Esophagus muscularis mucosa (tissue), 4 donors: Measurements from ENCODE around the gene SORBS1. TPM values are rescaled to one million over a fixed set of nuclear protein-coding genes. Genes with fewer than 3 reads are reported as not detected.

ENCODE experiments used
- DNase-seq: peaks from one replicate; pipeline ENCODE4 v3.0.0-alpha.2; 2017; ENCODE audit errors: extremely low spot score
- H3K27ac ChIP-seq, 4 donors: fragments of 200-600 bp; sonication (generic); replicated peaks in 1 of 4; 1 replicate in 3 of 4; 2 replicates in 1 of 4; pipeline ENCODE4 v1.5.1; 2016 to 2019; ENCODE audit warnings: mild to moderate bottlenecking in 1 of 4
- H3K27me3 ChIP-seq, 4 donors: fragments of 200-600 bp; sonication (generic); one replicate each; pipeline versions ENCODE4 v1.5.1 to v1.6.0; 2016 to 2019
- H3K36me3 ChIP-seq, 4 donors: fragments of 200-600 bp; sonication (generic); one replicate each; pipeline ENCODE4 v1.5.1; 2016 to 2019
- H3K4me1 ChIP-seq, 4 donors: fragments of 200-600 bp; sonication (generic); one replicate each; pipeline ENCODE4 v1.5.1; 2016 to 2019
- H3K4me3 ChIP-seq, 4 donors: fragments of 200-600 bp; sonication (generic); 1 replicate in 2 of 4; 2 replicates in 2 of 4; pipeline ENCODE4 v1.5.1; 2016 to 2019; ENCODE audit warnings: mild to moderate bottlenecking in 4 of 4, moderate library complexity in 1 of 4
- H3K9me3 ChIP-seq, 4 donors: fragments of 200-600 bp; sonication (generic); 1 replicate in 3 of 4; 2 replicates in 1 of 4; pipeline ENCODE4 v1.5.1; 2016 to 2019
- EP300 ChIP-seq: sonication (generic); formaldehyde crosslinking; IDR thresholded peaks from one replicate; pipeline ENCODE4 v1.6.1; 2017; ENCODE audit warnings: antibody characterized with exemption
- POLR2A ChIP-seq: fragments of 450-650 bp; IDR thresholded peaks from one replicate; pipeline ENCODE4 v1.6.1; 2017; ENCODE audit warnings: antibody characterized with exemption, moderate library complexity, mild to moderate bottlenecking, low read depth
- POLR2AphosphoS5 ChIP-seq, 2 donors: sonication (generic); formaldehyde crosslinking; IDR thresholded peaks; one replicate each; pipeline ENCODE4 v1.6.1; 2017; ENCODE audit warnings: antibody characterized with exemption in 2 of 2
- WGBS: methylation state at CpG from one replicate; pipeline ENCODE4 v1.1.5; 2018; 5-methylcytosine and 5-hydroxymethylcytosine counted together
- intact Hi-C: fragments of 100-400 bp; cut with DNase I; formaldehyde crosslinking; loops from one replicate; pipeline ENCODE4 v1.15.1; 2023
- total RNA-seq, 4 donors: library from RNA; depleted of rRNA; stranded (reverse); fragments of >200 nt; gene quantifications; one replicate each; pipeline versions ENCODE4 v1.1.0 to v1.2.1, GENCODE V29; 2016
- TF ChIP-seq, protein P1 (sequence below), 3 experiments: fragments of 200-600 bp in 2 of 3; fragments of 450-650 bp in 1 of 3; sonication (generic) in 2 of 3; IDR thresholded peaks; one replicate each; pipeline ENCODE4 v1.5.1; 2017 to 2019; ENCODE audit warnings: antibody characterized with exemption in 3 of 3, mild to moderate bottlenecking in 2 of 3, moderate library complexity in 1 of 3

SORBS1 gene
- total RNA-seq, 4 donors from 2014 or later, result 1,569 to 2,231 (median 1,854) TPM

DNA sequence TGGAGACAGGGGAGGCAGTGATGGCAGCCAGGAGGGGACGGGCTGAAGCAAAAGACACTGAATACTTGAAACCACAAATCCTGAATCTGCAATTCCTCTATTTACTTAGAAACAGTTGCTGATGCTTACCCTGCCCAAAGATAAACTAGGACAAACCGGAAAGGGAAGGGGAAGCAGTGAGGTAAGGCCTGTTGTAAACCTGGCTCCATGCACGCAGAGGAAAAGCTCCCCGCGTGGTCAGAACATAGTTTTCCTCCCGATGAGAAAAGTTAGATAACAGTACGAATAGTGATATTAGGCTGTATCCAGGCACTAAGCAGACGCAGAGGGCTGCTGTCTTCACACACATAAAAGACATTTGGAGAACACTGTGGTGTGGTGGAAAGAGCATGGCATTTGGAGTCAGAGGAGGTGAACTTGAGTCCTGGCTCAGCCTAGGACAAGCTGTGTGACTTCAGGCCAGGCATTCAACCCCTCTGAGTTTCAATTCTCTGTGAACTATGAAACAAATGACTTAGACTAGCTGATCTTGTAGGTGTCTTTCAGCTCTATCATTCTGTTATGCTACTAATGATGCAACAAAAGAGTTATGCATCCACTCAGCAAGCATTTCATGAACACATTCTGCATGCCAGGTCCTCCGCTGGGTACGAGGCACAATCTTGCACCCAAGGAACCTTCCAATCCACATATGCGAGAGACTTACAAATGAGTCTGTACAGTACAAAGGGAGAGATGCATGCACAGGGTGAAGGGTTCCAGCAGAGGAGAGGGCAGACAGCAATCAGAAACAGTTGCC, 80.9 kb downstream of the SORBS1 start:
- Histone ChIP-seq H3K9me3 (no peaks in the 10 kb centered on the region), H3K4me1 (peaks cover 84 to 100% (median 85%) of the 10 kb centered on the region in 4 donors), H3K27ac (peak overlapping the region; percentile 85 to 97 (median 94)), H3K27me3 (no peaks in the 10 kb centered on the region), H3K4me3 (peak overlapping the region in 3 of 4 donors; percentile 2 to 15 (median 13)), H3K36me3 (peaks cover 0 to 11% (median 2%) of the 10 kb centered on the region in 4 donors)
- 43% methylated on average over 11 of the region's 11 CpGs for WGBS
- TF ChIP-seq POLR2A (no peak), POLR2AphosphoS5 (IDR thresholded peaks at IDR 0.05) (peak; percentile 74)
- TF ChIP-seq, protein P1, sequence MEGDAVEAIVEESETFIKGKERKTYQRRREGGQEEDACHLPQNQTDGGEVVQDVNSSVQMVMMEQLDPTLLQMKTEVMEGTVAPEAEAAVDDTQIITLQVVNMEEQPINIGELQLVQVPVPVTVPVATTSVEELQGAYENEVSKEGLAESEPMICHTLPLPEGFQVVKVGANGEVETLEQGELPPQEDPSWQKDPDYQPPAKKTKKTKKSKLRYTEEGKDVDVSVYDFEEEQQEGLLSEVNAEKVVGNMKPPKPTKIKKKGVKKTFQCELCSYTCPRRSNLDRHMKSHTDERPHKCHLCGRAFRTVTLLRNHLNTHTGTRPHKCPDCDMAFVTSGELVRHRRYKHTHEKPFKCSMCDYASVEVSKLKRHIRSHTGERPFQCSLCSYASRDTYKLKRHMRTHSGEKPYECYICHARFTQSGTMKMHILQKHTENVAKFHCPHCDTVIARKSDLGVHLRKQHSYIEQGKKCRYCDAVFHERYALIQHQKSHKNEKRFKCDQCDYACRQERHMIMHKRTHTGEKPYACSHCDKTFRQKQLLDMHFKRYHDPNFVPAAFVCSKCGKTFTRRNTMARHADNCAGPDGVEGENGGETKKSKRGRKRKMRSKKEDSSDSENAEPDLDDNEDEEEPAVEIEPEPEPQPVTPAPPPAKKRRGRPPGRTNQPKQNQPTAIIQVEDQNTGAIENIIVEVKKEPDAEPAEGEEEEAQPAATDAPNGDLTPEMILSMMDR (IDR thresholded peaks at IDR 0.05), result no peak
- intact Hi-C loops, result no loop called here
- DNase-seq, result no peak

DNA sequence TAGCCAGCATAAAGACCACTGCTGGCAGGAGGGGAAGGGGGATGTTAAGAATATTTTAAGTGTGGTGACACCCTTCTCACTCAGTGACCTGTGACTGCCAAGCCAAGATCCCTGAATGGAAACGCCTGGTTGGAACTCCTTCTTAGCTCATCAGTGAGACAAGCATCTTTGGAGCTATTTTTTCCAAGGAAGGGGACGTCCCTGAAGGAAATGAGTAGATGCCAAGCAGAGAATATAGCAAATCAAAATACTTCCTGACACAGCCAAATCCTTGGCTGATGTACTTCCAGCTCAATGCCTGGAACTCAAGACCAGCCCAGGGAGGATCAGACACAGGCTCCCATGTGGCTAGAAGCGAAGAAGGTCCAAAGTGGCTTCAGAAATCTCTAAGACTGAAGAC, 82.2 kb downstream of the SORBS1 start:
- peaks cover 0 to 2% (median 0%) of the 10 kb centered on the region in 4 donors for H3K36me3 ChIP-seq
- peak overlapping the region; percentile 85 to 97 (median 94) for H3K27ac ChIP-seq
- 29% methylated on average over 3 of the region's 3 CpGs for WGBS
- intact Hi-C loops, result loop anchor here (10.0 kb wide), 1 partner anchor 56 kb away; no protein-coding TSS in a partner anchor
- H3K27me3 ChIP-seq, result no peaks in the 10 kb centered on the region
- no peak for DNase-seq
- peak overlapping the region in 1 of 4 donors; percentile 7 for H3K4me3 ChIP-seq
- TF ChIP-seq EP300 (peak; percentile 86), POLR2AphosphoS5 (IDR thresholded peaks at IDR 0.05) (peak; percentile 60 to 74), POLR2A (no peak)
- H3K4me1 ChIP-seq, result peaks cover 90 to 100% (median 94%) of the 10 kb centered on the region in 4 donors
- H3K9me3 ChIP-seq, result no peaks in the 10 kb centered on the region

DNA sequence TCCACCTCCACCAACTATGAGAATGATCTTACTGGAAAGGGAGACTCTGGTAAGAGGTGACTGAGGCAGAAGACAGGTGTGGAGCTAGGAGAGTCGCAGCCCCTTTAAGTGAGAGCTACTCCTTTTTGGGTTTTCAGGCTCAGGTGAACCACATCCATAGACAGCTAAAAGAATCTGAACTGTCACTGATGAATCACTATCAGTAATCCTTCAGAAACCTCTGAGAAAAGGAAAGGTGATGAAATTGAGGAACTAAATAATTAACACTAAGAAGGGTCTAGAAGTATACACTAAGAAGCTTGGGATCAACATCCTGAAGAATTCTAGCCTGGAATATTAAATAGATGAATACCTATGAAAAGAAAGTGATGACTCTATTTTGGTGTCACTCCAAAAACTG, 83.0 kb downstream of the SORBS1 start:
- Histone ChIP-seq H3K36me3 (no peaks in the 10 kb centered on the region), H3K4me3 (no peak overlapping the region), H3K27ac (peak overlapping the region; percentile 85 to 97 (median 94)), H3K4me1 (peaks cover 96 to 100% (median 98%) of the 10 kb centered on the region in 4 donors), H3K9me3 (no peaks in the 10 kb centered on the region), H3K27me3 (no peaks in the 10 kb centered on the region)
- WGBS, result 93% methylated on average over 1 of the region's 1 CpG
- TF ChIP-seq, protein P1 (IDR thresholded peaks at IDR 0.05), result no peak
- TF ChIP-seq POLR2A (no peak), POLR2AphosphoS5 (IDR thresholded peaks at IDR 0.05) (no peak), EP300 (no peak)
- intact Hi-C loops, result loop anchor here (10.0 kb wide), 1 partner anchor 57 kb away; no protein-coding TSS in a partner anchor
- DNase-seq, result no peak

DNA sequence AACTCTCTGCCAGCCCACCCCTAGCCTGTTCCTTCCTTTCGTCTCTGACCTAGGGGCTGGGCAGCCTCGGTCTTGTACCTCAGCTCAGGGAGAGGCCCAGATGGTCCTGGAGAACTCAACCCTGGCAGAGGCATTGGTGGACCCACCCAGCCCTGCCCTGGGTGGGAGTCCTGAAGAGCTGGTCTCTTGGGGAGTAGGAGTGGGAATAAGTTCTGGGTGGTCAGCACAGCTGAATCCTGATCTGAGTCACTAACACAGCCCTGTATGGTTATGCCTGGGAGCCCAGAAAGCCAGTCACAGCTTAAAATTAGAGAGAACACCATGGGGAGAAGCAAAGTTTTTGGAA, 84.0 kb downstream of the SORBS1 start:
- Histone ChIP-seq H3K9me3 (no peaks in the 10 kb centered on the region), H3K4me3 (no peak overlapping the region), H3K36me3 (no peaks in the 10 kb centered on the region), H3K27me3 (no peaks in the 10 kb centered on the region), H3K4me1 (peaks cover 96 to 100% (median 100%) of the 10 kb centered on the region in 4 donors), H3K27ac (peak overlapping the region; percentile 85 to 97 (median 94))
- no peak for DNase-seq
- intact Hi-C loops, result loop anchor here (10.0 kb wide), 1 partner anchor 58 kb away; no protein-coding TSS in a partner anchor
- TF ChIP-seq, protein P1 (IDR thresholded peaks at IDR 0.05), result no peak
- TF ChIP-seq POLR2AphosphoS5 (IDR thresholded peaks at IDR 0.05), result peak; percentile 17 to 35
- WGBS, result 35% methylated on average over 2 of the region's 2 CpGs

DNA sequence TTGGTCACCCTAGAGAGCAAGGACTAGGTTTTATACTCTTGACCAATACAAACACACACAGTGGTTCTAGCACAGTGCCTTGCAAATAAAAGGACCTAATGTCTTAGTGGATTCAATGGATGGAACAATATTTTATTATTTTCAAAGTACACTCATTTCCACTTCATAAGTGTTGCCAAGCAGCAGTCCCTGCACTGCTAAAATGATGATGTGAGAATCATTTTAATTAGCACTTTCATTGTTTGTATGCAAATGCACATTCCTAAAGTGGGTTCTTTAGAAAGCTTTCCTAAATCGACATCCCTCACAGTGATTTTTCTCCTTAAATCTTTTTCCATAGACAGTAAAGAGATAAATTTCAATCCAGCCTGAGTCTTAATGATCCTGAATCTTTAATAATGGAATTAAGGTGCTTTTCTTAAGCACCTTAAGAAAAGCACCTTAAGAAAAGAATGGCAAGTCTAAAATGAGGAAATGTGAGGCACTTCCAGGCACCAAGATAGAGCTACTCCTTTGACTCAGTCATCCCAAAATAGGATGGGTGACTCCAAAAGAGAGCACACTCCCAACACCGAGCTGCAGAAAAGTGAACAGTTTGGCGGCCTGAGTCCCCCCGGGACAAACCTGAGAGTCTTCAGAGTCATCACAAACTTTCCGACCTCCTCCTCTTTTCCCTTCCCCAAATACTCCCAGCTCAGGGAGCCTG, 84.5 kb downstream of the SORBS1 start:
- Histone ChIP-seq H3K36me3 (no peaks in the 10 kb centered on the region), H3K9me3 (no peaks in the 10 kb centered on the region), H3K27me3 (no peaks in the 10 kb centered on the region), H3K4me1 (peaks cover 96 to 100% (median 100%) of the 10 kb centered on the region in 4 donors), H3K27ac (peak overlapping the region; percentile 85 to 97 (median 94)), H3K4me3 (no peak overlapping the region)
- TF ChIP-seq POLR2AphosphoS5 (IDR thresholded peaks at IDR 0.05), result no peak
- TF ChIP-seq, protein P1 (IDR thresholded peaks at IDR 0.05), result no peak
- TF ChIP-seq EP300, result no peak
- no peak for TF ChIP-seq POLR2A
- intact Hi-C loops, result loop anchor here (10.0 kb wide), 1 partner anchor 58 kb away; no protein-coding TSS in a partner anchor
- 37% methylated on average over 5 of the region's 5 CpGs for WGBS
- no peak for DNase-seq
